HepG2 (cell line): Measurements from ENCODE around the gene CISD3. TPM values are rescaled to one million over a fixed set of nuclear protein-coding genes. Genes with fewer than 3 reads are reported as not detected.
A peak's percentile ranks its signal among the peaks of the same experiment; 100 is the strongest.

Experiments used
- AKAP8 ChIP-seq: sonication (generic); formaldehyde crosslinking; IDR thresholded peaks from 2 replicates; pipeline ENCODE4 v1.5.1; 2020; ENCODE audit warnings: mild to moderate bottlenecking, missing genetic modification reagents
- CHD4 ChIP-seq: fragments of 200-600 bp; sonication (generic); IDR thresholded peaks from 2 replicates; pipeline ENCODE4 v1.7.0; 2017; ENCODE audit warnings: mild to moderate bottlenecking, low read length, borderline replicate concordance
- EED ChIP-seq: sonication (generic); formaldehyde crosslinking; IDR thresholded peaks from 2 replicates; pipeline ENCODE4 v1.5.0; 2020; ENCODE audit warnings: mild to moderate bottlenecking, missing genetic modification reagents
- ELF4 ChIP-seq: sonication (generic); formaldehyde crosslinking; IDR thresholded peaks from 2 replicates; pipeline ENCODE4 v1.5.0; 2020; ENCODE audit warnings: missing genetic modification reagents, mild to moderate bottlenecking, moderate library complexity, borderline replicate concordance
- ESRRA ChIP-seq: sonication (generic); formaldehyde crosslinking; IDR thresholded peaks from 2 replicates; pipeline ENCODE4 v1.5.1; 2020; ENCODE audit warnings: mild to moderate bottlenecking, low read depth, missing genetic modification reagents
- FOXJ3 ChIP-seq: sonication (generic); formaldehyde crosslinking; IDR thresholded peaks from 2 replicates; pipeline ENCODE4 v1.4.0; 2020; ENCODE audit warnings: missing genetic modification reagents, mild to moderate bottlenecking, borderline replicate concordance
- HNRNPH1 ChIP-seq: fragments of 200-400 bp; formaldehyde crosslinking; optimal IDR thresholded peaks from 2 replicates; pipeline ENCODE3; 2017; ENCODE audit warnings: mild to moderate bottlenecking, low read depth, low read length
- KDM1A ChIP-seq: IDR thresholded peaks from 2 replicates; pipeline ENCODE4 v1.6.1; 2016; ENCODE audit warnings: missing compliant biosample characterization
- NAIF1 ChIP-seq: sonication (generic); formaldehyde crosslinking; IDR thresholded peaks from 2 replicates; pipeline ENCODE4 v1.5.0; 2020; ENCODE audit warnings: mild to moderate bottlenecking, missing genetic modification reagents, borderline replicate concordance
- PAF1 ChIP-seq: IDR thresholded peaks from 2 replicates; pipeline ENCODE4 v1.6.1; 2016; ENCODE audit warnings: missing genetic modification reagents, missing compliant biosample characterization
- POLR2A ChIP-seq, 2 experiments: IDR thresholded peaks; 2 replicates each; pipeline ENCODE4 v1.6.1; 2011; ENCODE audit warnings: low read depth in 2 of 2, low read length in 2 of 2, mild to moderate bottlenecking in 1 of 2, moderate library complexity in 1 of 2; ENCODE audit not compliant: insufficient read depth in 1 of 2
- RFXANK ChIP-seq: IDR thresholded peaks from 2 replicates; pipeline ENCODE4 v1.6.1; 2016
- SETDB1 ChIP-seq: sonication (generic); formaldehyde crosslinking; IDR thresholded peaks from 2 replicates; pipeline ENCODE4 v1.5.1; 2020; ENCODE audit warnings: missing genetic modification reagents, mild to moderate bottlenecking, borderline replicate concordance
- SMAD3 ChIP-seq: sonication (generic); formaldehyde crosslinking; IDR thresholded peaks from 2 replicates; pipeline ENCODE4 v1.4.0; 2020; ENCODE audit warnings: missing genetic modification reagents
- SMARCE1 ChIP-seq: fragments of 450-650 bp; IDR thresholded peaks from 2 replicates; pipeline ENCODE4 v1.6.1; 2017; ENCODE audit warnings: borderline replicate concordance
- SNRNP70 ChIP-seq: fragments of 200-400 bp; formaldehyde crosslinking; IDR thresholded peaks from 2 replicates; pipeline ENCODE4 v1.6.1; 2017; ENCODE audit warnings: mild to moderate bottlenecking, low read depth, low read length, moderate library complexity
- SRY ChIP-seq: sonication (generic); formaldehyde crosslinking; IDR thresholded peaks from 2 replicates; pipeline ENCODE4 v1.8.0; 2022; ENCODE audit warnings: mild to moderate bottlenecking, missing genetic modification reagents
- TAF15 ChIP-seq: fragments of 200-400 bp; formaldehyde crosslinking; IDR thresholded peaks from one replicate; pipeline ENCODE4 v1.6.1; 2018; ENCODE audit warnings: mild to moderate bottlenecking, low read depth, low read length; ENCODE audit not compliant: poor library complexity, severe bottlenecking
- TSC22D2 ChIP-seq: sonication (generic); formaldehyde crosslinking; IDR thresholded peaks from 2 replicates; pipeline ENCODE4 v1.5.1; 2020; ENCODE audit warnings: missing genetic modification reagents, mild to moderate bottlenecking, borderline replicate concordance
- ZBTB42 ChIP-seq: sonication (generic); formaldehyde crosslinking; IDR thresholded peaks from 2 replicates; pipeline ENCODE4 v1.5.0; 2020; ENCODE audit warnings: mild to moderate bottlenecking, missing genetic modification reagents
- ZBTB7A ChIP-seq: sonication (generic); formaldehyde crosslinking; IDR thresholded peaks from 2 replicates; pipeline ENCODE4 v1.8.0; 2022; ENCODE audit warnings: mild to moderate bottlenecking, missing genetic modification reagents
- ZMYM3 ChIP-seq: sonication (generic); formaldehyde crosslinking; IDR thresholded peaks from 2 replicates; pipeline ENCODE4 v1.5.1; 2020; ENCODE audit warnings: mild to moderate bottlenecking, missing genetic modification reagents
- ZNF205 ChIP-seq: IDR thresholded peaks from 2 replicates; pipeline ENCODE4 v1.6.1; 2018; ENCODE audit warnings: missing biosample characterization, missing genetic modification reagents
- ZNF557 ChIP-seq: sonication (generic); formaldehyde crosslinking; IDR thresholded peaks from 2 replicates; pipeline ENCODE4 v1.4.0; 2020; ENCODE audit warnings: missing genetic modification reagents
- ZSCAN9 ChIP-seq: IDR thresholded peaks from 2 replicates; pipeline ENCODE4 v1.6.1; 2016; ENCODE audit warnings: borderline replicate concordance
- polyA plus RNA-seq, 8 experiments: library from polyadenylated mRNA; depleted of rRNA in 3 of 8; stranded (reverse) in 7 of 8; unstranded in 1 of 8; fragments of >200 nt; fragmentation: Illumina TruSeq in 4 of 8; extraction: Trizol in 4 of 8; gene quantifications; 2 replicates each; pipeline versions ENCODE4 v1.2.1 to v1.2.3, GENCODE V29; 2011 to 2016; ENCODE audit warnings: low read depth in 4 of 8, missing spikeins in 1 of 8, mixed read lengths in 1 of 8; ENCODE audit not compliant: insufficient read depth in 1 of 8
- total RNA-seq, 5 experiments: library from RNA; depleted of rRNA; stranded (reverse); fragments of >200 nt; fragmentation: Illumina TruSeq; extraction: Trizol; gene quantifications; 2 replicates each; pipeline ENCODE4 v1.2.3, GENCODE V29; 2016; ENCODE audit warnings: low read depth in 1 of 5
- TF ChIP-seq, protein P1 (sequence below): sonication (generic); formaldehyde crosslinking; IDR thresholded peaks from 2 replicates; pipeline ENCODE4 v1.8.1; 2023; ENCODE audit warnings: mild to moderate bottlenecking, missing genetic modification reagents, borderline replicate concordance
- TF ChIP-seq, protein P2 (sequence below): sonication (generic); formaldehyde crosslinking; IDR thresholded peaks from 2 replicates; pipeline ENCODE4 v1.4.0; 2020; ENCODE audit warnings: missing genetic modification reagents
- TF ChIP-seq, protein P3 (sequence below): IDR thresholded peaks from 2 replicates; pipeline ENCODE4 v1.6.1; 2018; ENCODE audit warnings: missing genetic modification reagents, mild to moderate bottlenecking, missing compliant biosample characterization
- TF ChIP-seq, protein P4 (sequence below): sonication (generic); IDR thresholded peaks from 2 replicates; pipeline ENCODE4 v1.6.1; 2016; ENCODE audit warnings: low read depth, borderline replicate concordance

CISD3 gene
- total and polyA plus RNA-seq, 2 of the 13 experiments (the other 11 are each of a cell fraction or from before 2014, with no cell fraction given), result 30.0 to 34.1 TPM

DNA sequence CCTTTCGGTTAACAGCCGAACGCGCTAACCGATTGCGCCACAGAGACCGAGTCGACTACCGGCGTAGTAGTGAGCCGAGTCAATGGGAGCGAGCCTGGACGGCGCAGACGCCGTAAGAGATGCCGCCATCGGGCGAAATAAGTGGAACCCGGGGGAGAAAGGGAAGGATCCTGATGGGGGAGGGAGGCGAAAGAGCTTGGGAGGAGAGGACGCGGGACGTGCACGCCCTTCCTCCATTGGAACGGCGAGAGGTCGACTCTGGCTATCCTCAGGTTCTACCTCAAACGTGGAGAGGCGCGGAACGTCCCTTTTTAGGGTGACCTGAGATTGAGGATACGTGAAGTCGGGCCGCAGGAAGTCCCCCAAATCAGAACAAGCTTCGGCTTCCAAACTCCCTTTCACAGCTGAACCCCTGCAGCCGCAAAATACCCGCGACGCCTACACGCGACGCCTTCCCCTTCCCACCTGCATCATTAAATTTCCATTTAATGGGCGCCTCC lies 21.7 kb downstream of the CISD3 start (continued):
- TF ChIP-seq EED (CRISPR knock-in tag), result peak; percentile 80; the same call in 1 of the 2 replicates
- no peak for TF ChIP-seq SNRNP70
- no peak; the same call in 1 of the 2 replicates for TF ChIP-seq SRY (CRISPR knock-in tag)
- no peak for TF ChIP-seq PAF1 (CRISPR knock-in tag)
- peak; percentile 35; the same call in 1 of the 2 replicates for TF ChIP-seq RFXANK (CRISPR knock-in tag)
- TF ChIP-seq, protein P1, sequence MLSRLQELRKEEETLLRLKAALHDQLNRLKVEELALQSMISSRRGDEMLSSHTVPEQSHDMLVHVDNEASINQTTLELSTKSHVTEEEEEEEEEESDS (CRISPR knock-in tag), result peak; percentile 49; the same call in 1 of the 2 replicates
- TF ChIP-seq, protein P2, sequence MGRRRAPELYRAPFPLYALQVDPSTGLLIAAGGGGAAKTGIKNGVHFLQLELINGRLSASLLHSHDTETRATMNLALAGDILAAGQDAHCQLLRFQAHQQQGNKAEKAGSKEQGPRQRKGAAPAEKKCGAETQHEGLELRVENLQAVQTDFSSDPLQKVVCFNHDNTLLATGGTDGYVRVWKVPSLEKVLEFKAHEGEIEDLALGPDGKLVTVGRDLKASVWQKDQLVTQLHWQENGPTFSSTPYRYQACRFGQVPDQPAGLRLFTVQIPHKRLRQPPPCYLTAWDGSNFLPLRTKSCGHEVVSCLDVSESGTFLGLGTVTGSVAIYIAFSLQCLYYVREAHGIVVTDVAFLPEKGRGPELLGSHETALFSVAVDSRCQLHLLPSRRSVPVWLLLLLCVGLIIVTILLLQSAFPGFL (CRISPR knock-in tag), result no peak
- no peak for TF ChIP-seq ZNF557 (CRISPR knock-in tag)
- peak; percentile 58; the same call in 1 of the 2 replicates for TF ChIP-seq ZMYM3 (CRISPR knock-in tag)
- TF ChIP-seq KDM1A, result 0 out of 2 replicates have a peak, but pooled peaks have one; percentile 48
- TF ChIP-seq, protein P3, sequence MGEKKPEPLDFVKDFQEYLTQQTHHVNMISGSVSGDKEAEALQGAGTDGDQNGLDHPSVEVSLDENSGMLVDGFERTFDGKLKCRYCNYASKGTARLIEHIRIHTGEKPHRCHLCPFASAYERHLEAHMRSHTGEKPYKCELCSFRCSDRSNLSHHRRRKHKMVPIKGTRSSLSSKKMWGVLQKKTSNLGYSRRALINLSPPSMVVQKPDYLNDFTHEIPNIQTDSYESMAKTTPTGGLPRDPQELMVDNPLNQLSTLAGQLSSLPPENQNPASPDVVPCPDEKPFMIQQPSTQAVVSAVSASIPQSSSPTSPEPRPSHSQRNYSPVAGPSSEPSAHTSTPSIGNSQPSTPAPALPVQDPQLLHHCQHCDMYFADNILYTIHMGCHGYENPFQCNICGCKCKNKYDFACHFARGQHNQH, result peak; percentile 77; the same call in 1 of the 2 replicates
- TF ChIP-seq ESRRA (CRISPR knock-in tag), result peak; percentile 42; the same call in 1 of the 2 replicates
- peak; percentile 66; the same call in 1 of the 2 replicates for TF ChIP-seq CHD4
- peak; percentile 63; the same call in 1 of the 2 replicates for TF ChIP-seq ZSCAN9 (CRISPR knock-in tag)
- TF ChIP-seq ELF4 (CRISPR knock-in tag), result no peak
- TF ChIP-seq ZBTB7A, result peak; percentile 58; the same call in 1 of the 2 replicates
- TF ChIP-seq TAF15, result no peak
- no peak for TF ChIP-seq ZNF205 (CRISPR knock-in tag)
- TF ChIP-seq AKAP8 (CRISPR knock-in tag), result no peak
- TF ChIP-seq SETDB1 (CRISPR knock-in tag), result no peak
- TF ChIP-seq FOXJ3, result no peak
- peak; percentile 87; the same call in 1 of the 2 replicates for TF ChIP-seq SMAD3
- TF ChIP-seq NAIF1 (CRISPR knock-in tag), result peak; percentile 73
- TF ChIP-seq, protein P4, sequence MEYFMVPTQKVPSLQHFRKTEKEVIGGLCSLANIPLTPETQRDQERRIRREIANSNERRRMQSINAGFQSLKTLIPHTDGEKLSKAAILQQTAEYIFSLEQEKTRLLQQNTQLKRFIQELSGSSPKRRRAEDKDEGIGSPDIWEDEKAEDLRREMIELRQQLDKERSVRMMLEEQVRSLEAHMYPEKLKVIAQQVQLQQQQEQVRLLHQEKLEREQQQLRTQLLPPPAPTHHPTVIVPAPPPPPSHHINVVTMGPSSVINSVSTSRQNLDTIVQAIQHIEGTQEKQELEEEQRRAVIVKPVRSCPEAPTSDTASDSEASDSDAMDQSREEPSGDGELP, result no peak
- TF ChIP-seq TSC22D2 (CRISPR knock-in tag), result peak; percentile 86; the same call in 1 of the 2 replicates
- no peak for TF ChIP-seq SMARCE1
- TF ChIP-seq POLR2A (IDR thresholded peaks at IDR 0.05; ENCODE audit: insufficient read depth in 1 of 2, low read depth in 2 of 2, low read length in 2 of 2), result peak in 1 of 2 experiments; percentile 45; a peak in 2 of 4 replicates
- peak; percentile 60 for TF ChIP-seq HNRNPH1
- TF ChIP-seq ZBTB42 (CRISPR knock-in tag), result no peak
